HTERT RPE-1 (cell line): Measurements from ENCODE around the gene TMEM107.

Source experiments
- in situ Hi-C: fragments of 300-500 bp; cut with MboI; formaldehyde crosslinking; loops from 4 replicates; pipeline ENCODE4 v1.14.3; 2020; ENCODE audit warnings: low sequenced_read_pairs

Gene TMEM107

GRCh38 chr17:8151641-8152111, 24.5 kb downstream of the TMEM107 start:
- in situ Hi-C loops: no loop called here

GRCh38 chr17:8151120-8151640, 25.0 kb downstream of the TMEM107 start:
- in situ Hi-C loops: no loop called here

GRCh38 chr17:8150194-8151119, 25.7 kb downstream of the TMEM107 start:
- in situ Hi-C loops: no loop called here

DNA sequence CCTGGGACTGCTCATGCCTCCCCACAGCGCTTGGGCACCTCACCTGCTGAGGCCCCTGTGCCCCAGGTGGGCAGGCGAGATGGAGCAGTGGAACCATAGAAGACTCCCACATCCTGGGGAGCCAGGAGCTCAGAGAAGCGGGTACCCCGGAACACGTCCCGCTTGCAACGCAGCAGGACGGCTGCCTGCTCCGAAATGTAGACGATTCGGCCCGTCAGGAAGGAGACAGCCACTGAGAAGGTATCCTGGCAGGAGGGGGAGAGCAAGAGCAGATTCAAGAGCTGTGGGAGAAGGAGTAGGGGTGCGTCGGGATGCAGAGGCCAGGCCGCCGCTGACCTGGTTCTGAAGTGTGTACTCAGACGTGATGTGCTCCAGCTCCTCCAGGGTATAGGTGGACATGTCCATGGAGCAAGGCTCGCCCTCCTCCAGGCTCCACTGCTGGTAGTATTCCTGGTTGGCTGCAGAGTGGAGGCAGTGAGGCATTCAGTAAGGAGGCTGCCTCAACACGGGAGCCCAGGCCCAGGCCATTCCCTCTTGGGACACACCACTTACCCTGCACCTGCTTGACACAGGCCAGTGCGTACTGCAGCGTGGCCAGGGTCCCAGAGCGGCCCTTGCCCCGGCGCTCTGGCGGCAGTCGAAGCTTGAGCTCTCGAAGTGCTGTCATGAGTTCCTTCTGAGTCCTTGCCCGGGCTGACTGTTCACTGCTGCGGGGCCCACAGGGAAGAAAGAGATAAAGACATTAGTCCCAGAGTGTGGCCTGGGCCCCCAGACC, 26.6 kb downstream of the TMEM107 start:
- in situ Hi-C loops: no loop called here

DNA sequence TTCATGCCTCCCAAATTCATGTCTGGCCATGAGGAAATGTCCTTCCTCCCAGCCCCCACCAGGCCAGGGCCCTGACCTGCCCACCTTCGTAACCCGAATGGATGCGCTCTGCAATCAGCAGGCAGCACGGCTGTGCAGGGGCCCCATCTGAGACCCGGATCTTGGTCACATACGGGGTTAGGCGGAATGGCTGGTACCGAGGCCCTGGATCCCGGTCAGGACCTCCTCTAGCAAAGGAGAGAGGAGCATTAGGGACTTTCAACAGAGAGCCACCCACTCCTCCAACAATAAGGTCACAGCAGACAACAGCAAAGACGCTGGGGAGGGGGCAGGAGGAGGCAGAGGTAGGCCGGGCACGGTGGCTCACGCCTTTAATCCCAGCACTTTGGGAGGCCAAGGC, 27.6 kb downstream of the TMEM107 start:
- in situ Hi-C loops: no loop called here

DNA sequence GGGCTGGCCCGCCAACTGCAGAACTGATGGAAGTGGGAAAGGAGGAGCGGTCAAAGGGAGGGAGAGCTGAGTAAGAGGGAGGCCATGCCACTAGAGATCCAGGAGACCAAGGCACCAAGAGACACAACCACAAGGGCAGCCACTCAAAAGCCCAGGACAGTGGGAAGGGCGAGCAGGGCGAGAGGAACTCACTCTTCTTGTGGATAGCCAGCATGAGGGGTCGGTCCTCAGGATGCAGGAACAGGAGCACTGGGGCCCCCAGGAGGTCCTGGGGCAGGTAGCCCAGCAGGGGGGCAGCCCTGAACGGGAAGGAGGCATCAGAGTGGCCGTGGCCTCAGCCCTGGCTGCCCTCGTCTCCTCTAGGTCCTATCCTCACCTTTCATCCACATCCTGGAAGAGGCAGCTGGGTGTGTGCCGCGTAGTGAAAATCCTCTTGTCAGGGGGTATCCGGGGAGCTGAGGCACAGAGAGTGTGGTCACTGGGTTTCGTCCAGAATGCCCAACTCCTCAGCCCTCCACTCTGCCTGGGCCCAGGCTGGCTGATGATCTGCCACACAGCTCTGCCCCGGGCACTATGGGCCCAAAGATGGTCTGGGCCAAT, 28.3 kb downstream of the TMEM107 start:
- in situ Hi-C loops: no loop called here

DNA sequence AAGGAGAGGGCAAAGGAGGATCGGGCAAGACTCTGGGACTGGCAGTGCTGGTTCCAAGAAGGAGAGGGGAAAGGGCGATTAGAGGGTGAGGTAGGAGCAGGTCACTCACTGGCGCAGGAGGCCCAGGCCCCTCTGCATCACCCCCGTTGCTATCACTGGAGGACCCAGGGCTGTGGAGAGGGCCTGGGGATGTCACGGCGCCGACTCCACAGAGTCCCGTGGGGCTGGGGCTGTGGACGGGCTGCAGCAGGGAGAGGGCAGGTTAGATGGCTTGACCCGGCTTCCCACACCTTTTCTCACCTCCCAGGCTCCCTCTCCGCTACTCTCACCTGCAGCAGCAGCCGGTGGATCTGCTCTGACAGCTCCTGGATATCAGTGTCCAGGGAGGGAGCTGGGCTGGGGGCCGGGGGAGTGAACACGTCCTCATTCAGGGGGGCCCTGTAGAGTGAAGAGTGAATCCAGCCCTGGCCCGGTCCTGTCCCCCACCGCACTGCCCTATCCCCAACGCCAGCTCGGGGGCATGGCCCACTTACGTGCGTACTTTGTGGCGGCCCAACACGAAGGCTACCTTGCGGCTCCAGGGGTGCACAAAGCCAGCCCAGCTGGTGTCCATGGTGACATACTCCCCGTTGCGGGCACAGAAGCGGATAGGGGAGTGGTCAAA, 28.9 kb downstream of the TMEM107 start:
- in situ Hi-C loops: no loop called here

- in situ Hi-C loops: no loop called here
Measured at GRCh38 chr17:8146381-8147140, 29.6 kb downstream of the TMEM107 start.

- in situ Hi-C loops: no loop called here
Measured at GRCh38 chr17:8145811-8146210, 30.4 kb downstream of the TMEM107 start.

DNA sequence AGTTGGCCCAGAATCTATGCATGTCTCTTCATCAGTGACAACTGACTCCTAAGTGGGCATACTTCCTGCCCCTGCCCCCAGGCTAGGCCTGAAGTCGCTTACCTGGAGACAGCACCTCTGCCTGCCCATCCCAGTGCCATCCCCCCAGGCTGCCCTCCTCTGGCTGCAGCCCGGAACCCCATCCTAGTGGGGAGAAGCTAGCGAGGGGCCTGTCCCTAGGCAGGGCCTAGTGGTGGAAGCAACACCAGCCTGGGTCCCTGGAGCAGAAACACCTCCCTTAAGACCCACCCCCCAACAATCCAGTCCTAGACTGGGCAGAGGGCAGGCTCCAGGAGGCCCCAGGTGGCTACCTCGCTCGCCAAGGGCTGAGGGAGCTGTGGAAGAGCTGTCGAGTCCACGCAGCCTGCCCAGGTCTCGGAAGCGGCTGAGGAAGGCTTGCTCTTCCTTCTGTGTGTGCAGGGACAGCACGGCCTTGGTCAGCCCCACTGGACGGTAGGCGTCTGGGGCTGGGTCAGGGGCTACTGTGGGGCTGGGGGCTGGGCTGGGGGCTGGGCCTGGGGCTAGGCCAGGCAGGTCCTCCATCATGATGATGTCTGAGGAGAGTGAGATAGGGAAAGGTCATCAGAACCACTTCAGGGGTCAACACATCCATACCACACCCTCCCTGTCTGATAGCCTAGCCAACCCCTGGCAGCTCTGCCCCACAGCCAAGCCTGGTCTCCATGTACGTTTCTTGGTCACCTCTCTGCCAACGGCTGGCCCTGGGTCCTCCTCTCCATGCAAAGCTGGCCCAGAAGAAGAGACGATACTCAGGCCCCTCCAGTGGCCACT, 31.6 kb downstream of the TMEM107 start:
- in situ Hi-C loops: no loop called here

DNA sequence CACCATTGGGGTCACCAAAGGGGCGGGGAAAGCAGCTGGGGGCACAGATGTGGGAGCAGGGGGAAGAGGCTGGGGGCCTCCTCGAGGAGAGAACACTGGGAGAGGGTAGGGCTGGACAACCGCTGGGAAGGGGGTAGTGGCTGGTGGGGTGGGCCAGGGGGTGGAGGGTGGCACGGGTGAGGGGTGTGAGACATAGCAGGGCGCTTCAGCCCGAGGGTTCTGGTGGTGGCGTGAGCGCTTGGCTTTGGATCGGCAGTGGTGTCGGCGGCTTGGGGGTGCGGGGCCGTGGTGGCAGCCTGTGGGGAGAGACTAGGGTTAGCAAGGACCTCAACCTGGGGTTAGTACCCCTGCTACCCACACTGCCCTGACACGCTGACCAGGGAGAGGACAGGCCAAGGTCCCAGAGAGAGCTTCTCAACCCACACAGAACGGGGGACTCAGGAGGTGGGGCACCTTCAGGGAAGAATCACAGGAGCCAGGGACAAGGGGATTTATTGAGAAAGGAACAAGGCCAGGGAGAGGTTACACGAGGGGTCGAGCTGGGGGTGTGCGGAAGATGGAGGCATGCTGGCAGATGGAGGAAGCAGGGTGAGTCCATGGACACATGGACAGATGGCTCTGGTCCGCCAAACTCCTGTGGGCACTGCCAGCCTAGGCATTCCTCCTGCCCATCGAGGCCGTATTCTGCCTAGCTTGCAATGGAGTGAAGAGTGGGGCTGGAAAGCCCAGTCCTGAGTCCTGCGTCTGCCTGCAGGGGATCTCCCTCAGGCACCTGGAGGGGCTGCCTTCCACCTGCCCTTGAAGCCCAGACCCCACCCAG, 32.4 kb downstream of the TMEM107 start:
- in situ Hi-C loops: no loop called here

- in situ Hi-C loops: no loop called here
Measured at GRCh38 chr17:8142887-8143580, 33.1 kb downstream of the TMEM107 start.

DNA sequence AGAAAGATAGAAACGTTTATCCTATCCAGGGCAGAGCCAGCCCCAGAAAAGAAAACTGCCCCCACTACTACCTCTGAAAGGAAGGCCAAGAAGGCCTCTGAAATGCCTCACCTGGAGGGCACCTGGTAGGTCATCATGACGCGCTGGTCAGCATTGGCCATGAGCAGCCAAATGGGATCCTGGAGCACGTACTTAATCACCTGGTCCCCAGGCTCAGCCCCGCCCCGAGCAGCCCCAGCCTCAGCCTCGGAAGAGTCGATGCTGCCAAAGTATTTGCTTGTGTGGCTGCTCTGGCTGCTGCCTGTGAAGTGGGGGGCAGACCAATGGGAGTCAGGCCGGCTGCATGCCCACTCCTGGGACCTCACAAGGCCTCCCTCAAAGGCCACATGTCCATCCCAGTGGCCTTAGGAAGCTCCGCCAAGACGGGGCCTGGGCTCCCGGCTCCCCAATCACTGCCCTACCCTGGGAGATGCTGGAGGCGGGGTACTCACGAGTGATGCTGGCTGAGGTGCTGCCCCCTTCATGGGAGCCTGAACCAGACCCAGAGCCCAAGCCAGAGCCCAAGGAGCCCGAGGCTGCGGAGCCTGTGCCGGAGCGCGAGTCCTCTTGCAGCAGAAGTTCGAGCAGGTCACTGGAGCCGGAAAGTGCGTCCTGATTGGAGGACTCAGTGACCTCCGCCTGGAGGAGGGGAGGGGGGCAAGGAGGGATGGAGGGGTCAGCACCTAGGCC, 33.9 kb downstream of the TMEM107 start:
- in situ Hi-C loops: no loop called here

- in situ Hi-C loops: no loop called here
Measured at GRCh38 chr17:8141741-8142140, 34.4 kb downstream of the TMEM107 start.

DNA sequence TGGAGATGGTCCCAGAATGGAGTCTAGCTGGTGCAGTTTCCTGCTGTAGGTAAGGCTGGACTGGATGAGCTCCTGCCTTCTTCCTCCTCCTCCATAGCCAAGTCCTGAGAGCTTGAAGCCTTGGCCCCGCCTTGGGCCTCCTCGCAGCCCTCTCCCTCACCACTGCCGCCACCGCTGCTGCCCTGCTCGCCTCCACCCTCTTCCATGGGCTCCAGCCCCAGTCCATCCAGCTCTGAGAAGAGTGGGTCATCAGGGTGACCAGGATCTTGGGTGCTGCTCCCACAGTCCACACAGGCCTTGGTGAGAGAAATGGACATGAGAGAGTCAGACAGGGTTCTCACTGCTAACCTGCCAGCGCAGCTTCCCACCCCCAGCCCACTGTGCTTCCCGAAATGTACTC, 35.1 kb downstream of the TMEM107 start:
- in situ Hi-C loops: no loop called here

GRCh38 chr17:8140065-8141029, 35.8 kb downstream of the TMEM107 start:
- in situ Hi-C loops: no loop called here
